HepG2 (cell line): Measurements from ENCODE around the gene TBC1D21. TPM values are rescaled to one million over a fixed set of nuclear protein-coding genes. Genes with fewer than 3 reads are reported as not detected.

Experiments used
- ATAC-seq: fragments of 200-7000 bp; cut with Tn5 transposase; 3 replicates; pipeline ENCODE4 v1.9.1; 2020; ENCODE audit warnings: mild to moderate bottlenecking, moderate library complexity
- BruUV-seq: library from RNA; stranded (reverse); fragments of 400-500 nt; replicated peaks from 2 replicates; lab custom pipeline; 2021; lab: Mats Ljungman, UMichigan
- CTCF ChIA-PET: fragments of 300-600 bp; formaldehyde crosslinking; extraction: SDS; loops from one replicate; lab custom pipeline; 2021; ENCODE audit warnings: low total read pairs, inconsistent platforms, low intra/inter-chr PET ratio; lab: Yijun Ruan, JAX
- POLR2A ChIA-PET: fragments of 350-600 bp; sonication (Branson Sonifier 250); formaldehyde crosslinking; loops from one replicate; lab custom pipeline; 2020; ENCODE audit warnings: antibody characterized with exemption, inconsistent platforms; lab: Yijun Ruan, JAX
- DNase-seq: peaks from one replicate; pipeline ENCODE4 v3.0.0-alpha.2; 2015; ENCODE audit warnings: low spot score
- FAIRE-seq: peaks from 3 replicates; lab custom pipeline; 2011; peaks lifted over from hg19 to GRCh38; lab: Jason Lieb, UNC
- H2AFZ ChIP-seq: one replicate; pipeline ENCODE4 v1.6.1; 2011; ENCODE audit warnings: low read length, inconsistent platforms
- H3K27ac ChIP-seq: fragments of 300-600 bp; 3 replicates; pipeline ENCODE4 v1.8.0; 2011; ENCODE audit warnings: mixed run types, mild to moderate bottlenecking, mixed read lengths, low read length, inconsistent platforms; ENCODE audit not compliant: insufficient read depth; ENCODE audit errors: extremely low read length
- H3K27me3 ChIP-seq, 2 experiments: fragments of 200-600 bp in 1 of 2; 2 replicates in 1 of 2; 3 replicates in 1 of 2; pipeline versions ENCODE4 v1.6.0 to v1.8.0; 2011; ENCODE audit warnings: low read length in 2 of 2, mild to moderate bottlenecking in 2 of 2, moderate library complexity in 2 of 2, inconsistent platforms in 1 of 2; ENCODE audit not compliant: insufficient read depth in 2 of 2, control insufficient read depth in 1 of 2
- H3K36me3 ChIP-seq, 2 experiments: fragments of 200-600 bp in 1 of 2; replicated peaks in 1 of 2; 2 replicates in 1 of 2; 3 replicates in 1 of 2; pipeline versions ENCODE4 v1.5.1 to v1.8.0; 2011; ENCODE audit warnings: low read length in 2 of 2, inconsistent platforms in 1 of 2; ENCODE audit not compliant: insufficient read depth in 2 of 2, control insufficient read depth in 1 of 2
- H3K4me1 ChIP-seq: 2 replicates; pipeline ENCODE4 v1.5.1; 2012; ENCODE audit warnings: low read length, inconsistent platforms; ENCODE audit not compliant: insufficient read depth
- H3K4me2 ChIP-seq: 2 replicates; pipeline ENCODE4 v1.6.0; 2011; ENCODE audit warnings: low read depth, low read length, inconsistent platforms
- H3K4me3 ChIP-seq, 3 experiments: fragments of 200-600 bp in 1 of 3; sonication (generic), shearing (Covaris generic) in 1 of 3; replicated peaks in 1 of 3; 2 replicates each; pipeline ENCODE4 v1.5.1; 2011 to 2016; ENCODE audit warnings: low read length in 3 of 3, inconsistent platforms in 2 of 3, low read depth in 2 of 3, mild to moderate bottlenecking in 2 of 3, control low read depth in 1 of 3, mixed read lengths in 1 of 3; ENCODE audit not compliant: insufficient read depth in 1 of 3
- H3K79me2 ChIP-seq: one replicate; pipeline ENCODE4 v1.6.1; 2011; ENCODE audit warnings: low read length, inconsistent platforms; ENCODE audit not compliant: insufficient read depth
- H3K9ac ChIP-seq: 2 replicates; pipeline ENCODE4 v1.6.0; 2011; ENCODE audit warnings: mild to moderate bottlenecking, low read depth, low read length, inconsistent platforms; ENCODE audit not compliant: insufficient read depth
- H3K9me3 ChIP-seq: 2 replicates; pipeline ENCODE4 v1.5.1; 2012; ENCODE audit warnings: mild to moderate bottlenecking, low read length
- H4K20me1 ChIP-seq: 2 replicates; pipeline ENCODE4 v1.6.0; 2011; ENCODE audit warnings: inconsistent platforms, mild to moderate bottlenecking, low read length, moderate library complexity; ENCODE audit not compliant: insufficient read depth
- ATM ChIP-seq: fragments of 450-650 bp; IDR thresholded peaks from 2 replicates; pipeline ENCODE4 v1.7.1; 2017; ENCODE audit warnings: mild to moderate bottlenecking, borderline replicate concordance
- DMTF1 ChIP-seq: sonication (generic); formaldehyde crosslinking; IDR thresholded peaks from 2 replicates; pipeline ENCODE4 v1.4.0; 2020; ENCODE audit warnings: mild to moderate bottlenecking, missing genetic modification reagents
- HMGXB4 ChIP-seq, 2 experiments: sonication (generic) in 1 of 2; formaldehyde crosslinking in 1 of 2; IDR thresholded peaks; 2 replicates each; pipeline versions ENCODE4 v1.4.0 to v1.6.1; 2018 to 2020; ENCODE audit warnings: missing genetic modification reagents in 2 of 2, borderline replicate concordance in 1 of 2, low read depth in 1 of 2, mild to moderate bottlenecking in 1 of 2, missing biosample characterization in 1 of 2
- HNF1B ChIP-seq: sonication (generic); formaldehyde crosslinking; IDR thresholded peaks from 2 replicates; pipeline ENCODE4 v1.5.1; 2020; ENCODE audit warnings: mild to moderate bottlenecking, moderate library complexity, missing genetic modification reagents
- HNRNPL ChIP-seq: fragments of 200-400 bp; formaldehyde crosslinking; IDR thresholded peaks from 2 replicates; pipeline ENCODE4 v1.6.1; 2017; ENCODE audit warnings: mild to moderate bottlenecking, low read depth, low read length
- NAIF1 ChIP-seq: sonication (generic); formaldehyde crosslinking; IDR thresholded peaks from 2 replicates; pipeline ENCODE4 v1.5.0; 2020; ENCODE audit warnings: mild to moderate bottlenecking, missing genetic modification reagents, borderline replicate concordance
- TCF12 ChIP-seq, 2 experiments: fragments of 450-650 bp in 1 of 2; sonication (generic) in 1 of 2; formaldehyde crosslinking in 1 of 2; IDR thresholded peaks; 2 replicates each; pipeline versions ENCODE4 v1.6.1 to v1.8.0; 2017 to 2022; ENCODE audit warnings: antibody characterized with exemption in 1 of 2, mild to moderate bottlenecking in 1 of 2, missing genetic modification reagents in 1 of 2, moderate library complexity in 1 of 2
- ZFX ChIP-seq: sonication (generic); formaldehyde crosslinking; IDR thresholded peaks from 2 replicates; pipeline ENCODE4 v1.4.0; 2020; ENCODE audit warnings: mild to moderate bottlenecking, low read depth, missing genetic modification reagents, moderate library complexity
- ZKSCAN8 ChIP-seq: IDR thresholded peaks from 2 replicates; pipeline ENCODE4 v1.6.1; 2016; ENCODE audit warnings: borderline replicate concordance, missing genetic modification reagents, missing compliant biosample characterization
- ZNF280B ChIP-seq: sonication (generic); formaldehyde crosslinking; IDR thresholded peaks from 2 replicates; pipeline ENCODE4 v1.5.0; 2020; ENCODE audit warnings: missing genetic modification reagents, mild to moderate bottlenecking, borderline replicate concordance
- ZNF282 ChIP-seq: fragments of 450-650 bp; IDR thresholded peaks from 2 replicates; pipeline ENCODE4 v1.6.1; 2018; ENCODE audit not compliant: partially characterized antibody
- ZNF484 ChIP-seq: sonication (generic); formaldehyde crosslinking; IDR thresholded peaks from 2 replicates; pipeline ENCODE4 v1.5.1; 2020; ENCODE audit warnings: mild to moderate bottlenecking, low read depth, missing genetic modification reagents, borderline replicate concordance
- ZNF569 ChIP-seq: sonication (generic); formaldehyde crosslinking; IDR thresholded peaks from 2 replicates; pipeline ENCODE4 v1.5.0; 2020; ENCODE audit warnings: mild to moderate bottlenecking, missing genetic modification reagents, moderate library complexity, borderline replicate concordance
- ZNF614 ChIP-seq: IDR thresholded peaks from 2 replicates; pipeline ENCODE4 v1.6.1; 2018; ENCODE audit warnings: missing biosample characterization, missing genetic modification reagents, inconsistent platforms, borderline replicate concordance
- ZNF768 ChIP-seq: sonication (generic); formaldehyde crosslinking; IDR thresholded peaks from 2 replicates; pipeline ENCODE4 v1.4.0; 2020; ENCODE audit warnings: missing genetic modification reagents
- WGBS: methylation state at CpG from one replicate; pipeline ENCODE4 v1.1.6; 2017; ENCODE audit warnings: low lambda C conversion rate; 5-methylcytosine and 5-hydroxymethylcytosine counted together
- in situ Hi-C: cut with HindIII; loops from 2 replicates; pipeline ENCODE4 v1.10.0; 2017; ENCODE audit warnings: low pct_unique_long_range_greater_than_20kb; ENCODE audit not compliant: extremely low pct_ligation_motif_present
- intact Hi-C: fragments of 100-400 bp; cut with micrococcal nuclease; formaldehyde crosslinking; loops from one replicate; pipeline ENCODE4 v1.10.0; 2022; ENCODE audit not compliant: unreplicated experiment
- polyA plus RNA-seq, 8 experiments: library from polyadenylated mRNA; depleted of rRNA in 3 of 8; stranded (reverse) in 7 of 8; unstranded in 1 of 8; fragments of >200 nt; fragmentation: Illumina TruSeq in 4 of 8; extraction: Trizol in 4 of 8; gene quantifications; 2 replicates each; pipeline versions ENCODE4 v1.2.1 to v1.2.3, GENCODE V29; 2011 to 2016; ENCODE audit warnings: low read depth in 4 of 8, missing spikeins in 1 of 8, mixed read lengths in 1 of 8; ENCODE audit not compliant: insufficient read depth in 1 of 8
- total RNA-seq, 5 experiments: library from RNA; depleted of rRNA; stranded (reverse); fragments of >200 nt; fragmentation: Illumina TruSeq; extraction: Trizol; gene quantifications; 2 replicates each; pipeline ENCODE4 v1.2.3, GENCODE V29; 2016; ENCODE audit warnings: low read depth in 1 of 5

TBC1D21 gene
- total and polyA plus RNA-seq, 2 of the 13 experiments (the other 11 are each of a cell fraction or from before 2014, with no cell fraction given), result not detected

GRCh38 chr15:73927476-73928240, 54.3 kb downstream of the TBC1D21 start:
- Histone ChIP-seq H3K4me3 (peak overlapping the region; percentile 10 to 58 (median 31); a peak in 4 of 6 replicates), H3K27me3 (peaks cover 5 to 59% of the 10 kb centered on the region in 2 experiments; a peak in 3 of 5 replicates), H3K79me2 (no peaks in the 10 kb centered on the region), H3K9me3 (no peaks in the 10 kb centered on the region), H4K20me1 (no peaks in the 10 kb centered on the region), H3K4me1 (peaks cover 6% of the 10 kb centered on the region; the same call in 1 of the 2 replicates), H2AFZ (no peak overlapping the region), H3K9ac (no peak overlapping the region), H3K27ac (no peak overlapping the region), H3K36me3 (no peaks in the 10 kb centered on the region), H3K4me2 (peak overlapping the region; percentile 54)
- ChIA-PET CTCF (interaction anchor here (0.8 kb wide), 1 partner anchor 54 kb away, joined by 3 read pairs; the partner anchor contains the start of gene TBC1D21), POLR2A (no interaction called here)
- in situ Hi-C loops, result no loop called here
- WGBS, result no CpG with 5 or more reads among the region's 78 CpGs
- DNase-seq (no peak), FAIRE-seq (no peak), ATAC-seq (peak; percentile 74)
- no TSS peak for BruUV-seq
- intact Hi-C loops, result no loop called here
- TF ChIP-seq HNF1B (CRISPR knock-in tag), result no peak
- TF ChIP-seq DMTF1, result no peak
- peak; percentile 43 for TF ChIP-seq ZFX (CRISPR knock-in tag)
- no peak for TF ChIP-seq ZNF282
- TF ChIP-seq HNRNPL, result 0 out of 2 replicates have a peak, but pooled peaks have one; percentile 21
- peak in 1 of 2 experiments; percentile 29; a peak in 1 of 4 replicates for TF ChIP-seq HMGXB4 (CRISPR knock-in tag; IDR thresholded peaks at IDR 0.05; ENCODE audit: borderline replicate concordance in 1 of 2, low read depth in 1 of 2)
- no peak for TF ChIP-seq ZNF569 (CRISPR knock-in tag)
- TF ChIP-seq ZNF280B (CRISPR knock-in tag), result no peak
- TF ChIP-seq TCF12 (IDR thresholded peaks at IDR 0.05), result no peak
- no peak for TF ChIP-seq TCF12 (CRISPR knock-in tag; IDR thresholded peaks at IDR 0.05)
- no peak for TF ChIP-seq ZNF484 (CRISPR knock-in tag)
- no peak for TF ChIP-seq ZNF614 (CRISPR knock-in tag)
- TF ChIP-seq ZKSCAN8 (CRISPR knock-in tag), result no peak
- no peak for TF ChIP-seq ATM
- TF ChIP-seq ZNF768 (CRISPR knock-in tag), result no peak
- TF ChIP-seq NAIF1 (CRISPR knock-in tag), result no peak
